Cardiac muscle cell (in vitro differentiated cells and primary cell): ENCODE measurements around the gene PABPC3. TPM values are rescaled to one million over a fixed set of nuclear protein-coding genes. Genes with fewer than 3 reads are reported as not detected.

Experiments
- DNase-seq, 2 donors: peaks; one replicate each; pipeline versions ENCODE4 v3.0.0 to v3.0.0-alpha.2; 2010 to 2017; ENCODE audit warnings: low read depth in 1 of 2, low spot score in 1 of 2
- H3K27ac ChIP-seq: fragments of 200-600 bp; sonication (generic); 2 replicates; pipeline ENCODE4 v1.5.1; 2016
- H3K27me3 ChIP-seq: fragments of 200-600 bp; sonication (generic); 2 replicates; pipeline ENCODE4 v1.6.0; 2016; ENCODE audit warnings: control low read depth
- H3K36me3 ChIP-seq: fragments of 200-600 bp; sonication (generic); 2 replicates; pipeline ENCODE4 v1.5.1; 2016; ENCODE audit warnings: control low read depth
- H3K4me1 ChIP-seq: fragments of 200-600 bp; sonication (generic); 2 replicates; pipeline ENCODE4 v1.8.1; 2017; ENCODE audit warnings: low read depth, mild to moderate bottlenecking, mixed run types
- H3K4me3 ChIP-seq: fragments of 200-600 bp; sonication (generic); 2 replicates; pipeline ENCODE4 v1.5.1; 2016; ENCODE audit warnings: mild to moderate bottlenecking
- H3K9me3 ChIP-seq: fragments of 200-600 bp; sonication (generic); 2 replicates; pipeline ENCODE4 v1.5.1; 2017; ENCODE audit warnings: low read depth, mild to moderate bottlenecking, control low read depth
- polyA plus RNA-seq: library from polyadenylated mRNA; unstranded; fragments of >200 nt; fragmentation: Nextera tagmentation; extraction: Ambion mirVana; gene quantifications from 2 replicates; pipeline ENCODE4 v1.2.1, GENCODE V29; 2016
- total RNA-seq: library from RNA; depleted of rRNA; stranded (reverse); fragments of >200 nt; gene quantifications from 2 replicates; pipeline ENCODE4 v1.2.3, GENCODE V29; 2016
- TF ChIP-seq, protein P1 (sequence below): IDR thresholded peaks from 2 replicates; pipeline ENCODE4 v1.5.1; 2012; ENCODE audit warnings: low read depth, mild to moderate bottlenecking, low read length

PABPC3 gene
- total and polyA plus RNA-seq, 2 experiments from 2014 or later, result not detected

DNA sequence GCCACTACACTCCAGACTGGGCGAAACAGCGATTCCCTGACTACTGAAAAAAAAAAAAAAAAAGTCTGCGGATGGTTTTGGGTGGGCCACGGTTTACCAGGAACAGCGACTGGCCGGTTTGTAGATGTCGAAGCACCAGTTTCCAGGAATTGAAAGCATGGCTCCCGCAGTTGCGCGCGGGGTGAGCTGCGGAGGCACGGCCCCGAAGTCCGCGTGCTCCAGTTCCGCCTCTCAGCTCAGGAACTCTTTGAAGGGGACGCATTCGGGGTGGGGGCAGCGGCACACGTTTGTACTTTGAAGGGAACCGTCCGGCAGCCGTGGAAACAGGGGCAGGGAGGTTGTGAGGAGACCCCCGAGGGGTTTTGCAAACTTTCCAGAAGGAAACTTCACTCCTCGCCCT is 27.1 kb upstream of the PABPC3 start:
- H3K27ac ChIP-seq, result no peak overlapping the region
- no peaks in the 10 kb centered on the region for H3K27me3 ChIP-seq
- TF ChIP-seq, protein P1, sequence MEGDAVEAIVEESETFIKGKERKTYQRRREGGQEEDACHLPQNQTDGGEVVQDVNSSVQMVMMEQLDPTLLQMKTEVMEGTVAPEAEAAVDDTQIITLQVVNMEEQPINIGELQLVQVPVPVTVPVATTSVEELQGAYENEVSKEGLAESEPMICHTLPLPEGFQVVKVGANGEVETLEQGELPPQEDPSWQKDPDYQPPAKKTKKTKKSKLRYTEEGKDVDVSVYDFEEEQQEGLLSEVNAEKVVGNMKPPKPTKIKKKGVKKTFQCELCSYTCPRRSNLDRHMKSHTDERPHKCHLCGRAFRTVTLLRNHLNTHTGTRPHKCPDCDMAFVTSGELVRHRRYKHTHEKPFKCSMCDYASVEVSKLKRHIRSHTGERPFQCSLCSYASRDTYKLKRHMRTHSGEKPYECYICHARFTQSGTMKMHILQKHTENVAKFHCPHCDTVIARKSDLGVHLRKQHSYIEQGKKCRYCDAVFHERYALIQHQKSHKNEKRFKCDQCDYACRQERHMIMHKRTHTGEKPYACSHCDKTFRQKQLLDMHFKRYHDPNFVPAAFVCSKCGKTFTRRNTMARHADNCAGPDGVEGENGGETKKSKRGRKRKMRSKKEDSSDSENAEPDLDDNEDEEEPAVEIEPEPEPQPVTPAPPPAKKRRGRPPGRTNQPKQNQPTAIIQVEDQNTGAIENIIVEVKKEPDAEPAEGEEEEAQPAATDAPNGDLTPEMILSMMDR, result no peak
- H3K4me3 ChIP-seq, result no peak overlapping the region
- H3K36me3 ChIP-seq, result no peaks in the 10 kb centered on the region
- H3K4me1 ChIP-seq, result no peaks in the 10 kb centered on the region
- no peaks in the 10 kb centered on the region for H3K9me3 ChIP-seq
- DNase-seq, result no peak

DNA sequence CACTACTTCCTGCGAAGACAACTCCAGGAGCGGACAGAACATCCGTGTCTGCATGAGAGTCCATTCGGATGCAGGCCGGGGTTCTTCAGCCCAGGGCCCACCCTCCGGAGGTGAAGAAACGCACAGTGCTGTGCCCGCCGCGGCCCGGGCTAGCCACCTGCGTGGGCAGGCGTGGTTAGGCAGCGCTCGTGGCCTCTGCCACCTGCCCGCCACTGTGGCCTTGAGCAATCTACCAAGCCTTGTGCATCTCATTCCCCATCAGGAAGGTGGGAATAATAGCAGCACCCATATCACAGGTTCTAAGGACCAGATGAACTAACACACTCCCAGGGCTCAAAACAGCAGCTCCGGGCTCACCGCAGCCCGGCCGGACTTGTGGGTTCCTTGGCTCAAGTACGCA is 26.7 kb upstream of the PABPC3 start:
- TF ChIP-seq, protein P1, result no peak
- H3K27me3 ChIP-seq, result no peaks in the 10 kb centered on the region
- H3K36me3 ChIP-seq, result no peaks in the 10 kb centered on the region
- no peaks in the 10 kb centered on the region for H3K4me1 ChIP-seq
- no peak overlapping the region for H3K27ac ChIP-seq
- no peaks in the 10 kb centered on the region for H3K9me3 ChIP-seq
- H3K4me3 ChIP-seq, result no peak overlapping the region
- no peak for DNase-seq

DNA sequence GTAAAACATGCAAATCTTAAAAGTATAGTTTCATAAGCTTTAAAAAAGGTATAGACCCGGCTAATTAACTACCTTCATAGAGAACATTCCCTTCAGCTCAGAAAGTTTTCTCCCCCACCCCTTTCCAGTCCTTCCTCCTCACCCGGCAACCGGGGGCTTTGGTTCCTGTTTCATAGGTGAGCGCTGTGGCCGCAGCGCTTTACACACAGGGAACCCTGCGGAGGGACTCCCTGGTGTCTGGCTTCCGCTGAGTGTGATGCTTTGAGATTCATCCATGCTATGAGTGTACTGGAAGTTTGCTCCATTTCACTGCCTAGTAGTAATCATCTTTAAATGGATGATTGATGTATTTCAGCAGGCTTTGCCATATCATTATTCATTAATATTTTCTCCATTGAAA is 26.0 kb upstream of the PABPC3 start:
- H3K27ac ChIP-seq, result no peak overlapping the region
- TF ChIP-seq, protein P1, result no peak
- no peaks in the 10 kb centered on the region for H3K4me1 ChIP-seq
- H3K4me3 ChIP-seq, result no peak overlapping the region
- H3K9me3 ChIP-seq, result no peaks in the 10 kb centered on the region
- H3K27me3 ChIP-seq, result no peaks in the 10 kb centered on the region
- H3K36me3 ChIP-seq, result no peaks in the 10 kb centered on the region
- DNase-seq, result no peak

DNA sequence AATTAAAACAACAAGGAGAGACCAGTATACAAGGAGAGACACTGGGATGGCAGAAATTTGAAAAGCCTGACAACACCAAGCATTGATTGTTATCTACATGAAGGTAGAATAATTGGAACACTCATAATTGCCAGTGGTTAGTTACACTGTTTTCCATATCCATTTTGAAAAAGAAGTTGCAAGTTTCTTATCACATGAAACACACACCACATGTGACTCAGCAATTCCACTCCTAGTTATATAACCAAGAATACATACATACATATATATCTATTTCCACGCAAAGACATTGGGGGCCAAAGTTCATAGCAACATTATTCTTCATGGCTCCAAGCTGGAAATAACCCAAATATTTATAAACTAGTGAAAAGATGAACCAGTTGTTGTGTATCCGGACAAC is 15.2 kb upstream of the PABPC3 start:
- TF ChIP-seq, protein P1, result no peak
- no peak for DNase-seq
- Histone ChIP-seq H3K9me3 (no peaks in the 10 kb centered on the region), H3K36me3 (no peaks in the 10 kb centered on the region), H3K27me3 (no peaks in the 10 kb centered on the region), H3K4me1 (no peaks in the 10 kb centered on the region), H3K4me3 (no peak overlapping the region), H3K27ac (no peak overlapping the region)

DNA sequence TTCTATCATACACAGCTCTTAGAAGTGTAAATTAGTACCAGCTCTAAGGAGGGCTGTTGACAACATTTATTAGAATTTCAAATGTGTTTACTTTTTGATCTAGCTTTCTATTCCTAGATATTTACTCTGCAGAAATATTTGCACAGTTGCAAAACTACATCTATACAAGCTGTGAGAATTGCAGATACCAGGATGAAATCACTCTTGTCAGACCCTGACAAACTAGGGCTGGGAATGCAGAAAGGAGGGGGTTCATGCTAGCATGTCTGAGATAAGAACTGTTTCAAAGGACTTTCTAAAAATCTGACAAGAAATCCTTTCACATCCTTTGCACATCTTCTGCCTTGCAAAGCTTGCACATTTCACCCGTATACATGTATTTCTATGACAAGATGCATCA is 11.8 kb upstream of the PABPC3 start:
- Histone ChIP-seq H3K27ac (no peak overlapping the region), H3K4me3 (no peak overlapping the region), H3K4me1 (no peaks in the 10 kb centered on the region), H3K9me3 (no peaks in the 10 kb centered on the region), H3K27me3 (no peaks in the 10 kb centered on the region), H3K36me3 (no peaks in the 10 kb centered on the region)
- TF ChIP-seq, protein P1, result no peak
- DNase-seq, result no peak
